ENCODE data around the gene MED31. TPM values are rescaled to one million over a fixed set of nuclear protein-coding genes. Genes with fewer than 3 reads are reported as not detected.

Gene MED31
- total RNA-seq, 1 donor from 2014 or later = 17.4 TPM

- ATAC-seq (no peak), DNase-seq (no peak)
- Histone ChIP-seq H3K27me3 (no peaks in the 10 kb centered on the region), H3K4me1 (peaks cover 29% of the 10 kb centered on the region), H3K27ac (peak overlapping the region; percentile 92), H3K4me3 (peak overlapping the region; percentile 99), H3K36me3 (peaks cover 17% of the 10 kb centered on the region), H3K9me3 (no peaks in the 10 kb centered on the region)
- intact Hi-C loops (cut with DNase I) = no loop called here
- TF ChIP-seq CTCF (IDR thresholded peaks at IDR 0.05) = no peak
Observed at GRCh38 chr17:6639014-6639585, 12.3 kb downstream of the MED31 start.

- no peaks in the 10 kb centered on the region for H3K9me3 ChIP-seq
- ATAC-seq (no peak), DNase-seq (no peak)
- peaks cover 15% of the 10 kb centered on the region for H3K36me3 ChIP-seq
- peaks cover 29% of the 10 kb centered on the region for H3K4me1 ChIP-seq
- TF ChIP-seq CTCF (IDR thresholded peaks at IDR 0.05) = no peak
- H3K4me3 ChIP-seq = no peak overlapping the region
- no peaks in the 10 kb centered on the region for H3K27me3 ChIP-seq
- H3K27ac ChIP-seq = no peak overlapping the region
- intact Hi-C loops (cut with DNase I) = no loop called here
Observed at GRCh38 chr17:6638046-6638908, 13.1 kb downstream of the MED31 start.

GRCh38 chr17:6637458-6637840 is 14.0 kb downstream of the MED31 start:
- DNase-seq (no peak), ATAC-seq (no peak)
- H3K36me3 ChIP-seq = peaks cover 19% of the 10 kb centered on the region
- H3K27me3 ChIP-seq = no peaks in the 10 kb centered on the region
- no peak overlapping the region for H3K4me3 ChIP-seq
- no peak for TF ChIP-seq CTCF (IDR thresholded peaks at IDR 0.05)
- H3K9me3 ChIP-seq = no peaks in the 10 kb centered on the region
- peaks cover 25% of the 10 kb centered on the region for H3K4me1 ChIP-seq
- no peak overlapping the region for H3K27ac ChIP-seq
- intact Hi-C loops (cut with DNase I) = no loop called here

- H3K36me3 ChIP-seq = peaks cover 25% of the 10 kb centered on the region
- no peak for TF ChIP-seq CTCF (IDR thresholded peaks at IDR 0.05)
- H3K27ac ChIP-seq = no peak overlapping the region
- DNase-seq (no peak), ATAC-seq (no peak)
- no peaks in the 10 kb centered on the region for H3K27me3 ChIP-seq
- H3K4me1 ChIP-seq = peaks cover 21% of the 10 kb centered on the region
- H3K4me3 ChIP-seq = no peak overlapping the region
- no peaks in the 10 kb centered on the region for H3K9me3 ChIP-seq
- intact Hi-C loops (cut with DNase I) = no loop called here
Observed at GRCh38 chr17:6636616-6637457, 14.6 kb downstream of the MED31 start.

- Histone ChIP-seq H3K36me3 (peaks cover 32% of the 10 kb centered on the region), H3K27me3 (no peaks in the 10 kb centered on the region), H3K9me3 (no peaks in the 10 kb centered on the region), H3K4me1 (peaks cover 16% of the 10 kb centered on the region), H3K4me3 (no peak overlapping the region), H3K27ac (no peak overlapping the region)
- DNase-seq (no peak), ATAC-seq (no peak)
- intact Hi-C loops (cut with DNase I) = no loop called here
- no peak for TF ChIP-seq CTCF (IDR thresholded peaks at IDR 0.05)
Observed at GRCh38 chr17:6636105-6636504, 15.3 kb downstream of the MED31 start.

Data from upper lobe of right lung (tissue), 1 donor.